NCI-H82 (cell line): ENCODE results near the gene HHATL.

Experiments
- DNase-seq: peaks from one replicate; lab custom pipeline; 2025; lab: John Stamatoyannopoulos, UW

Gene HHATL

DNA sequence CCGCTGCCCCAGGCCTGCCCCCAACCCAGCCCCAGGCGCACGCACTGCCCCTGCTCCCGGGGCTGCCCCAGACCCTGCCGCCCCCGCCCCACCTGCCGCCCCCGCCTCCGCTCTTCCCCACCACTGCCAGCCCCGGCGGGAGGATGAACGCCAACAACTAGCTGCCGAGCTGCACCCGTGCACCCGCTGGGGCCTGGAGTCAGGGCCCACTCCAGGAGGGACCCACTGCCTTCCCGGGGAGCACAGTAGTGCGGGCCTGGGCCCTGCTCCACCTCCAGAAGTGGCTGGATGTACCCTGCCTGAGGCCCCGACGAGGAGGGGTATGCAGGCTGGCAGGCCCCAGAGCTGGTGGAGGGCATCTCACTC is 38.2 kb downstream of the HHATL start:
- no peak for DNase-seq

DNA sequence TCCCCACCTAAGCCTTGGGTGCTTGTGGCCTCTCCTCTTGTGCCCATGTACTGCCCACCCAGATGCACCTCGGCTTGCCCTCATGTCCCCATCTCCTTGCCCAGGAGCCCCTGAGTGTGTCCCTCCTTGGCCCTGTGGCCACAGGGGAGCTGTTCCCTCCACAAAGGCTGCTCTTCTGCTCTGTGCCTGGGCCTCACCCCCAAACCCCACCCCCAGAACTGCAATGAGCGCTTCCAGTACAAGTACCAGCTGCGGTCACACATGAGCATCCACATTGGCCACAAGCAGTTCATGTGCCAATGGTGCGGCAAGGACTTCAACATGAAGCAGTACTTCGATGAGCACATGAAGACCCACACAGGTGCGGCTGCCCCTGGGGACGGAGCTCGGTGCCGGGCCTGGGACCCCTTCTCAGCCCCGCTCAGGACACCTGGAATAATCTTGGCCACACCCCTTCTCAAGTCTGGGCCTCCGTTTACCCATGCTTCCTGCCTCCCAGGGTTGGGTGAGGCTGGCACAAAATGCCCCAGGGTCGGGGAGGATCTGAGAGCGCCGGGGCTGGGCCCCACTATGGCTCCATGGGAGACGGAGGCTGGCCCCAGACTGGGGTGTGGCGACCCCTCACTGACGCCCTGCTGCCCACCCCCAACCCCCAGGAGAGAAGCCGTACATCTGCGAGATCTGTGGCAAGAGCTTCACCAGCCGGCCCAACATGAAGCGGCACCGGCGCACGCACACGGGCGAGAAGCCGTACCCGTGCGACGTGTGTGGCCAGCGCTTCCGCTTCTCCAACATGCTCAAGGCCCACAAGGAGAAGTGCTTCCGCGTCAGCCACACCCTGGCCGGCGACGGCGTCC is 38.8 kb downstream of the HHATL start:
- DNase-seq, result no peak

DNA sequence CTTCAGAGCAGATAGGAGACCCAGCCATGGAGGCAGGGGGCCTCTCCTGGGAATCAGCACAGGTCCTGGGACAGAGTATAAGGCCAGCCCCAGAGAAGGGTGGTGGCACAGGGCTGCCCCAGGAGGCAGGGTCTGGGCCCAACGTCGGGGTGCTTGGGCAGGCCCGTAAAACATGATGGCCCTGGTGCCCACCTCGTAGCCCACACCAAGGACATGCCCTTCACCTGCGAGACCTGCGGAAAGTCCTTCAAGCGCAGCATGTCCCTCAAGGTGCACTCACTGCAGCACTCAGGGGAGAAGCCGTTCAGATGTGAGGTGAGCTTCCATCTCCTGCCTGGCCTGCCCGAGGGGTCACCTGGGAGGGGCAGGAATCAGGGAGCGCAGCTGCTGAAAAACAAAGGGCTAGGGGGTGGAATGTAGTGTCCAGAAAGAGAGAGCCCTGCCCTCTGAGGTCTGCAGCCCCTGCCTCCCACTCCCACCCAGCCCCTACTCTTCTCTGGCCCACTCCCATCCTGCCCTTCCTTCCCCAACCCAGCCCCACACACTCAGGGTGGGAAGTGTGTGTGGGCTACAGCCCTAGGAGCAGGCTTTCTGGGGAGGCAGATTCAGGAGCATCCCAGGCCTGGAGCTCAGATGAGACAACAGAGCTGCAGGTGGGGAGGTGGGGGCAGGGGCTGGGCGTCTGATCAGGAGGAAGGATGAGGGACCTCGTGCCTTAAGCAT is 39.6 kb downstream of the HHATL start:
- no peak for DNase-seq

DNA sequence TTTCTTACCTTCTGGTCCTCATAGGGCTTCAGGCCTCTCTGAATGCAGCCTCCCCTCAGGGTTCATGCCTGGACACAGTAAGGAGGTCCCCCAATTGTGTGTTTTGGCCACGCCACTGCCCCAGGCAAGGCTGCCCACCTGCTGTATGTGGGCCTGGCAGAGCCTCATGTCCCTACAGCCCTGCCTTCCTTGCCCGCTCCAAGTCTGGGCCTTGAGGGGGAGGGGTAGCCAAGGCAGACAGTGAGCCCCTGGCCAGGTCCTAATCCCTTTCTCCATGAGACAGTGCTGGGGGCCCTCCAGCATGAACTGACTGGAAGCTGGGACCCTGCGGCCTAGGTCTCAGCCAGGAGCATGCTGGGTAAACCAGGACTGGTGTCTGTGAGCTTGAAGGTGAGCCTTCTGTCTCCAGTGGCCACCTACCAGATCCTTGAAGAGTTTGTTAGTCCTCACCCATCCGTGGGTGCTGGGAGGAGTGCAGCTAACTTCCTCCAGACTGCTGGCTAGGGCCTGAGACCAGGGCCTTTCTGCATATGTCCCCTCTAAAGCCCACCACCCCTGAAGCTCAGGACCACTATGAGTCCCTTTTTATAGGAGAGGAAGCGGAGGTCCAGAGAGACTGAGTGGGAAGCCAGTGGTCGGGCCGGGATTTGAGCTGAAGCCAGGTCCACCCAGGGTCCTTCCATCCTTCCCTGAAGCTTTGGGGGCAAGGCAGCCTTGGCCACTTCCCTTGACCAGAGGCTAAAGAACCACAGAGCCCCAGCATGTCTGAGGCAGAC is 40.4 kb downstream of the HHATL start:
- no peak for DNase-seq

DNA sequence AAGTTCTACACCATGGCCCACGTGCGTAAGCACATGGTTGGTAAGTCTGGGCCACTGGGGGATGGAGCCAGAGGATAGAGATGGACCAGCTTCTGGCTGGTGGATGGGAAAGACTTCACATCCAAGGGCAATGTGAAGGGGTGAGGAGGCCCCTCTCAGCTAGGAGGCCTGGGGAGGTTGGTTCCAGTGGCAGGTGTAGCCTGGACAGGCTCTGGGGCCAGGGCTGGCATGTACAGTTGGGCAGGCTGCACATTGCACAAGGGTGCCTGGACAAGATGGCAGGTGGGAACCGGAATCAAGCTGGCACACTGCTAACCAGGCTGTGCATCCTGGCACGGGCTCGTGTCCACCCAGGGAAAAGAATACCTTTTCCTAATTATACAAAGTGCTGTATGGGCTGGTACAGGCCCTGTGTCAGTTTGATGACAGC is 41.0 kb downstream of the HHATL start:
- no peak for DNase-seq

DNA sequence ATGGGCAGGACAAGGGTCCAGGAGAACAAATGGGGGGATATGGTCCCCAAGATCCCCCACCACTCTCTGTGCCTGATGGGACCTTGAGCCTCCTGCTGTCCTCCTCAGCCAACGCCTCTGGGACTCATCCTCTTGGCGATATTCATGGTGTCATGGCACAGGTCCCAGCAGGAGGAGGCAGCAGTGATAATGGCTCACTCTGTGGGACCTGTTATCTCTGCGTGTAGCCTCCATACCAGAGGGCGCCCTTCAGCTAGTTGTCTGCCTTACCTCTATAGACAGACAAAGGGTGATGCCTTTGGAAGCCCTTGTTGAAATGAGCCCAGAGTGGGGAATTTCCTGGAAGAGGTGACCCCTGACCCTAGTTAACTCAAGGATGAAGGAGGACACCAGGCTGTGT is 41.7 kb downstream of the HHATL start:
- peak; percentile 32 for DNase-seq

DNA sequence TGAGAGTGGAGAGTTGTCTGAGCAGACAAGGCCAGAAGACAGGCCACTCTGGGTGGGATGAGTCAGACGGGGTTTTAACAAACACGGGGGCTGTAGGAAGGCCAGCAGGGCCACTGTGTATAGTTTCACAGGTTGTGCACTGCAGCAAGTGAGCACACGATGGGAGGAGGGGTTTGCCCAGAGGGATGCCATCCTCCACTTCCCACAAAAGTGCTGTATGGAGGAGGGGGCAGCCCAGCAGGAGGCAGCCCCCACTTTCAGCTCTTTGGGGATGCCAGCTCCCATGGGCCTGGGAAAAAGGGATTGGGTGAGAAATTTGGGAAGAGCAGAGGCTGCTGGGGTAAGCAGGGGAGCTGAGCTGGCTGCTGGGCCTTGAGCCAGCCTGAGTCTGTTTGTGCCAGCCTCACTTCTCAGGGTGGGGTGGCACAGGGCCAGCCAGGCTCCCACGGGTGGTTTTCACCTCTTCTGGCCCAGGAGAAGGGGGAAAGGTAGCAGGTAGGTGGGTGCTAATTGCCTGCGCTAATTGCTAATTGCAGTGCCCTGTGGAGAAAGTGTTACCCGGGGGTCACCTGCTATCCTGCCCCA is 42.4 kb downstream of the HHATL start:
- DNase-seq, result no peak

DNA sequence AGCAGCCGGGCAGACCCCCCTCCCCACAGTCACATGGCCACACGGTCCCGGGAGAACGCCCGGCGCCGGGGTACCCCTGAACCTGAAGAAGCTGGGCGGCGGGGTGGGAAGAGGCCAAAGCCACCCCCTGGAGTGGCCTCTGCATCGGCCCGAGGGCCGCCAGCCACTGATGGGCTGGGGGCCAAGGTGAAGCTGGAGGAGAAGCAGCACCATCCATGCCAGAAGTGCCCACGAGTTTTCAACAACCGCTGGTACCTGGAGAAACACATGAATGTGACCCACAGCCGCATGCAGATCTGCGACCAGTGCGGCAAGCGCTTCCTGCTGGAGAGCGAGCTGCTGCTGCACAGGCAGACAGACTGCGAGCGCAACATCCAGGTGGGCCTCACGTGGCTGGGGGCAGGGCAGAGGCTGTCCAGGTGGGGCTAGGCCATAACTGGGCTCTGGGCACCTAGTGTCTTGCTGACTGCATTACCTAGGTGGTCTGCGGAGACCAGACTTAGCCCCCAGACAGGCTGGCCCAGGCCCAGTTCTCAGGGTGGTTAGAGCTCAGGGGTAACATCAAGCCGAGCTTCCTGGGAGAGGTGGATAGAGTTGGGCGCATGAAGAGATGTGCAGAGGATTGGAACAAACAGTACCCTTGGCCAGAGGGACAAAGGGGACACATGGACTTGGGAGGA is 43.0 kb downstream of the HHATL start:
- no peak for DNase-seq

DNA sequence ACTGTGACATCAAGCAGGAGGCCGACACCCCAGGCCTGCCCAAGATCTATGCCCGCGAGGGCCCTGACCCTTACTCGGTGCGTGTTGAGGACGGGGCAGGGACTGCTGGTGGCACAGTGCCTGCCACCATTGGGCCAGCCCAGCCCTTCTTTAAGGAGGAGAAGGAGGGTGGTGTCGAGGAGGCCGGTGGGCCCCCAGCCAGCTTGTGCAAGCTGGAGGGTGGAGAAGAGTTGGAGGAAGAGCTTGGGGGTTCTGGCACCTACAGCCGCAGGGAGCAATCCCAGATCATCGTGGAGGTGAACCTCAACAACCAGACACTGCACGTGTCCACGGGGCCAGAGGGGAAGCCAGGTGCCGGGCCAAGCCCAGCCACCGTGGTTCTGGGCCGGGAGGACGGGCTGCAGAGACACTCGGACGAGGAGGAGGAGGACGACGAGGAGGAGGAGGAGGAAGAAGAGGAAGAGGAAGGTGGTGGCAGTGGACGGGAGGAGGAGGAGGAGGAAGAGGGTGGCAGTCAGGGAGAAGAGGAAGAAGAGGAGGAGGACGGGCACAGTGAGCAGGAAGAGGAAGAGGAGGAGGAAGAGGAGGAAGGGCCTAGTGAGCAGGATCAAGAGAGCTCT is 43.7 kb downstream of the HHATL start:
- DNase-seq, result no peak

DNA sequence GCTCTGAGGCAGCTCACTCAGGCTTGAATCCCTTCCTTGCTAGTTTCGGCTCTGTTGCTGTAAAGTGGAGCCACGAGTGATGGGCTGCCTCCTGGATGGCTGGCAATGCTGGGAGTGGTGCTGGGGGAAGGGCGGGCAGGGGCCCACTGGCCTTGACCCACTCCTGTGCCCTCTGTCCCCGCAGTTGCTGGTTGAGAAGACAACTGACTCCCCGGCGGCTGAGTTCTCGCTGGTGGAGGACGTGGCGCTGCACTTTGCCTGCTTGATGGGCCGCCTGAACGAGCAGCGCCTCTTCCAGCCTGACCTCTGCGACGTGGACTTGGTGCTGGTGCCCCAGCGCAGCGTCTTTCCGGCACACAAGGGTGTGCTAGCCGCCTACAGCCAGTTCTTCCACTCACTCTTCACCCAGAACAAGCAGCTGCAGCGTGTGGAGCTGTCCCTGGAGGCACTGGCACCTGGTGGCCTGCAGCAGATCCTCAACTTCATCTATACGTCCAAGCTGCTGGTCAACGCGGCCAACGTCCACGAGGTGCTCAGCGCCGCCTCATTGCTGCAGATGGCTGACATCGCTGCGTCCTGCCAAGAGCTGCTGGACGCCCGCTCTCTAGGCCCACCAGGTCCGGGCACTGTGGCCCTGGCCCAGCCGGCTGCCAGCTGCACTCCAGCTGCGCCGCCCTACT is 44.4 kb downstream of the HHATL start:
- DNase-seq, result no peak

DNA sequence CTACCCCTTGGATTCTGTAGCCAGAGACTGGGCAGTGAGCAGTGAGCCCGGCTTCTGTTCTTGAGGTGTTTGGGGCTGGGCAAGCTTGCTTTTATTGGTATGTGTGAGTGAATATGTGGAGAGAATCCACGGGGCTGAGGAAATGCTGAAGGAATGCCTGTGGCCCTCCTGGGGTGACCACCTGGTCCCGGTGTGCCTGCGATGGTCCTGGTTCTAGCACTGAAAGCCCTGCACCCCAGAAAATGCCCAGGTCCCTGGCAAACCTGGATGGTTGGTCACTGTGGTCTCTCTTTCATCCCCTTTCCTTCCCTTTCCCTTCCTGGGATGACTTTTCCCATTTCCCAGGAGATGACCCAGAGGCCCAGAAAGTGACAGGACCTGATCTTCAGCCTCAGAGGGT is 44.9 kb downstream of the HHATL start:
- DNase-seq, result no peak

DNA sequence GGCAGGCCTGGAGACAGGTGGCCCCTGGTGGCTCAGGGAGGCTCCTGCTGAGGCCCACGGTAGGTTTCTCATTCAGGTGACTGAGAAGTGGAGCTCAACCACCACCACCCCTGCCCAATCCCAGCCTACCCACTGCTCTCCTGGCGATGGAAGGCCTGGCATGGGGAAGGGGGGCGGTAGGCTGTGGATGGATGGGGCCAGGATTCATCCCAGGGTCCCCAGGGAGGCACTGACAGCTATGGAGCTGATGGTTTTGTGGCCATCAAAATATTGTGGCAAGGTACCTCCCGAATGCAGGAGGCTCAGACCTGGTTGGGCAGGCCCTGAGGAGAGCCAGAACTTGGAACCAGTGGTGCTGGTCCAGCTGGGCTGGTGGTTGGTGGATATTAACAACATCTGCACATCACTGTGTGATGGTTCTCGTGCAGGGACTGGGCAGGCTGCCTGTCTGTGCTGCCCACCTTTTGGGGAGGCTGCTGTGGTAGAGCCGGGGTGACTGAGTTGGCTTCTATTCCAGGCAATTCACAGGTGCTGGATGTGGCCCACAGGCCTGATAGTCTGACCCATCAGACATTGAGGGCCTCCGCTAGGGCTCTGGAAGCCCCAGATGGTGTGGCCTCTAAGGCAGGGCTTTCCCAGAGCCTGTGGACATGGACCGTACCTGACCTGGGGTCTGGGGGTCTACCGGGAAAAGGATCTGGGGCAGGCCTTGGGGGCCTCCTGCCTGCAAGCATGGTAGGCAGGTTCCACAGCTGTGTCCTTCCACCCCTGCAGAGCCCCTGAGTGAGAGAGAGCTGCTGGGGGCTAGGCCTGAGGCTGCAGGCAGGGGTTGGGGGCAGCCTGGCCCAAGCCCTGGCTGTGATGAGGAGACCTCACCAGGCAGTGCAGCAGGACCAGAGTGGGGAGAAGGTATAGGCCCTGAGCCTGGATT is 45.7 kb downstream of the HHATL start:
- no peak for DNase-seq

DNA sequence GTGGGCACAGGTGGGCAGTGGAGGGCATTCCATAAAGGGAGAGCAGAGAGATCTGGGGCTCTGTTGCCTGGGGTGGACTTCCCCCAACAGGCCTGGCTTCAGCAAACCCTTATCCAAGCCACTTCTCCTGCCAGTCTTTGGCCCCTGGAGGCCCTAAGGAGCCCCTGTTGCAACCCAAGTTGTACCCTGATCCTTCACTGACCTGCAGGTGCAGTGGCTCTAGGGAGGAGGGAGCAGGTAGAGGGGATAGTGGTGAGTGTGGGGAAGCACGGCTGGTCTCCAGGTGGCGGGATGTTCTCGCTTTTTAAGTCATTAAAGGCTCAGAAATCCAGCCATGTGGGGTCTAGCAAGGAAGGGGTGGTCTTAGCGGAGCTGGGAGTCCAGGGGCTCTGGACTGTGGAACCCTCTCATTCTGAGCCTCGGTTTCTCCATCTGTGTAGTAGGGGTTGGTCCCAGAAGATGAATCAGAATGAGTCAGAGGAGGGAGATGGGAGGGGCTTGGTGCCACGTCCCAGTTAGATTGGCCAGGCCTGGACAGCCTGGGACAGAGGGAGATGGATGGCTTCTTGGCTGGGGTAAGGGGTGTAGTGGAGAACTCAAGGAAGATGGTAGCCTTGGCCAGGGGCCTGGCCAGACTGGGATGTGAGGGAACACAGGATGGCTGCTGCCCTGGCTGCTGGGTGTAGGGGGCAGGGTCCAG is 46.5 kb downstream of the HHATL start:
- DNase-seq, result no peak

DNA sequence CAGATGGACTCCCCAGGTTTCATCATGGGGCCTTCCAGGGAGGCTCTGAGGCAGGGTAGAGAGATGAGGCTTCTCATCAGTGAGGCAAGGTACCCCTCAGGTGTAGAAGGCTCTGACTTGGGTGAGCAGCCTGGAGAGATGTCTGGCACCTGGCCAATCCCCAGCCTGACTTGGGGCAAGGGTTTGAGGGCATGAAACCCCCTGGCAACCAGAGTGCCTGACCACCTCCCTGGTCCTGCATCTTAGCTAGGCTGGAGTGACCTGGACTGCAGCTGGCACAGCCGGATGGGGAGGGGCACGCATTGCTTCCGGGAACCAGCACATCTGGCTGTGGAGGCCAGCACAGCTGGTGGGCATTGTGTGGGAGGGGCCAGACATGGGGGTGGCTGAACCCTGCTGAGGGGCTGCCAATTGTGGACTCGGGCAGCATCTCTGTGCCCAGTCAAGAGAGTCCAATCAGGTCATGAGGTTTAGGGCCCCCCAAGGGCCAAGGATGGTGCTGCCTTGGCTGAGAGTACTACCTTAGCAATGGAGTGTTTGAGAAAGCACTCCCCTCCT is 47.2 kb downstream of the HHATL start:
- DNase-seq, result peak; percentile 24

DNA sequence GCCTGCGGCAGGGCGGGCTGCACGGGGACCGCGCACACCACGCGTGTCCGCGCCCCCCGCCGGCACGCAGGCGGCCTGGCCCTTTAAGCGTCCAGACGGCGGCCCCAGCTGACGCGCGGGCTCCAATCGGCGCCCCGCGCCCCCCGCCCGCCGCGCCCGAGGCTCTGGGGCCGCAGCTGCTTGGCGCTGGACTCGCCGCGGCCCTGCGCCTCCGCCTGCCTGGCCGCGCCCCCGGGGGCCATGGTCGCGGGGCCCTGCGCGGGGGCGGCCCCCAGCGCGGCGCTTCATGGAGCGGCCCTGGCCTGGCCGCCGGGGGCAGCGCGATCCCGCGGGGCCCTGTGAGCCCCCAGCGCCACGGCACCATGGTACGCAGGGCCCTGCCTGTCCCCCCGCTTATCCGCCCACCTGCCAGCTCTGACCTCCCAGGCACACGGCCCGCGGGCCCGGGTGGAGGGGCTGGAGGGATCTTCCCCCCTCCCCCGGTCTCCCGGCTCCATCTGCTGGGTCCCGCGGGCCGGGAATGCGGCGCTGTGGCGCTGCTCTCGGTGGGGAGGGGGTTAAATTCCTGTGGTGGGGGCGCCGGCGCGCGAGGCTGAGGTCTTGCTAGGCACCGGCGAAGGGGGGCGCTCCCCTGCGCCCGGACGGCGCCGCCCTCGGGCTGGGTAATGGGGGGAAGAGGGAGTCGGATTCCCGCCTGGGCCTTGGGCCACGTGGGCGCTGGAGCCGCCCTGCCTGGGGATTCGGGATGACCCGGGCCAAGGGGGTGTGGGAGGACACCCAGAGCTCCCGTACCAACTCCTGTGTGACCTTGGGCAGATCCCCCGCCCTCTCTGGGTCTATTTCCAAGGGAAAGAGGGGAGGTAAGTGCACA is 48.0 kb downstream of the HHATL start:
- peak; percentile 61 for DNase-seq

DNA sequence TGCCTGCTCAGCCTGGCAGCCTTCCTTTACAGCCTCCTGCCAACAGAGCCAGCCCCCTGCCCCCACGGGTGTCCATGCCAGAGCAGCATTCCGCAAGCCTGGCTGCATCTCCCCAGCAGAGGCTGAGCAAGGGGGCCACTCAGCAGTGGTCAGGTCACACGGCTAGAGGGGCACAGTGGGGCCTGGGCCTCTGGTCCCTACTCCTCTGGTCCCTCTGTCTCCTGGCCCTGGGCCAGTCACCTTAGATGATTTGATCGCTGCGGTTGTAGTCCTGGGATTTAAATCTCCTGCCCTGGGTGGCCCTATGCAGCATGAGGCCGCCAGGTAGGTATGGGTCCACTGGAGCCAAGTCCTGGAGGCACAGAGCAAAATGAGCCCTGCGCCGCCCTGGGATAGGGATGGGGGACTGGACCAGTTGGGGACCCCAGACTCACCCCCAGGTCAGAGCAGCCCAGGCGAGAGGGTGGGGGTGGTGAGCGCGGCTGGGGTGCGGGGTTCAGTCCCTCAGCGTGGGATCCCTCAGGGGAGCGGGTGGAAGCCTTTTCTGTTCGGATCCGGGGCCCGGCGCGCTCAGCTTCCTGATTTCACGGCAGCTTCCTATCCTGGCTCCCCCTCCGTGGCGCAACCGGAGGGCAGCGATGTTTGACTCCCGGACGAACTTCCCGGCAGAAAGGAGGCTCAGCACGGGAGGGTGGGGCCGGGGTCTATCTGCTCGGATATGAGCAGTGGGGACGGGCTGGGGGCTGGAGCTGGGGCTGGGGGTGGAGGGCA is 48.9 kb downstream of the HHATL start, which contains the start of gene ZBTB47:
Gene ZBTB47, plus strand, starts transcription at position 138 of the 771 bp plus-strand sequence. CDS start 4,659 bp downstream, outside the sequence.
- DNase-seq, result peak; percentile 49

DNA sequence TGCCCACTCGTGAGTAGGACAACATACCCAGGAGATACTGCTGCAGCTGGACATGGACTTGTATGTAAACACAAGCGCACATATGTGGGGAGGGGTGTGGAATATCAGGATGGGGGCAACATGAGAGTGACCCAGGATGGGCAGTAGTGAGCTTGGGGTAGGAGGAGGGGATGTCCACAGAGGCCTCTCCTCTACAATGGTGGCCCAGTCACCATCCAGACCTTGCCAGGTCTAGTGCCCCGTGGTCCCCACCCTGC is 49.4 kb downstream of the HHATL start:
- no peak for DNase-seq
